Endodermal cell (in vitro differentiated cells): ENCODE results near the gene CEP76. TPM values are rescaled to one million over a fixed set of nuclear protein-coding genes. Genes with fewer than 3 reads are reported as not detected.
"Not testable (repeated sequence)": the region's sequence is repeated elsewhere in the genome, so short reads cannot be mapped to it uniquely, and the experiment has no call there.

Experiments used
- DNase-seq: peaks from one replicate; pipeline ENCODE4 v3.0.0-alpha.2; 2017
- H3K27ac ChIP-seq: 2 replicates; pipeline ENCODE4 v1.5.1; 2013; ENCODE audit warnings: mild to moderate bottlenecking, low read depth, low read length, moderate library complexity
- H3K27me3 ChIP-seq: 2 replicates; pipeline ENCODE4 v1.6.1; 2013; ENCODE audit warnings: mild to moderate bottlenecking, low read length, moderate library complexity; ENCODE audit not compliant: insufficient read depth, control insufficient read depth, poor library complexity, severe bottlenecking
- H3K36me3 ChIP-seq: 2 replicates; pipeline ENCODE4 v1.7.0; 2013; ENCODE audit warnings: mild to moderate bottlenecking, low read length, moderate library complexity; ENCODE audit not compliant: control insufficient read depth, insufficient read depth
- H3K4me1 ChIP-seq: one replicate; pipeline ENCODE4 v1.7.0; 2013; ENCODE audit warnings: low read length; ENCODE audit not compliant: control insufficient read depth, insufficient read depth
- H3K4me3 ChIP-seq: 2 replicates; pipeline ENCODE4 v1.5.1; 2013; ENCODE audit warnings: mild to moderate bottlenecking, low read length, moderate library complexity
- H3K9ac ChIP-seq: 2 replicates; pipeline ENCODE4 v1.6.1; 2013; ENCODE audit warnings: mild to moderate bottlenecking, low read length, moderate library complexity; ENCODE audit not compliant: poor library complexity, severe bottlenecking; ENCODE audit errors: extremely low read depth
- H3K9me3 ChIP-seq: 2 replicates; pipeline ENCODE4 v1.6.1; 2013; ENCODE audit warnings: mild to moderate bottlenecking, low read length, moderate library complexity; ENCODE audit not compliant: control insufficient read depth
- H3K27ac Mint-ChIP-seq: 2 replicates; pipeline ENCODE4 v1.8.0; 2020; ENCODE audit warnings: mixed read lengths
- H3K27me3 Mint-ChIP-seq: 2 replicates; pipeline ENCODE4 v1.8.0; 2021; ENCODE audit warnings: mild to moderate bottlenecking, mixed read lengths; ENCODE audit not compliant: insufficient read depth
- H3K36me3 Mint-ChIP-seq: 2 replicates; pipeline ENCODE4 v1.8.0; 2020; ENCODE audit warnings: low read depth, mixed read lengths
- H3K4me1 Mint-ChIP-seq: 2 replicates; pipeline ENCODE4 v1.8.0; 2020; ENCODE audit warnings: mixed read lengths
- H3K4me3 Mint-ChIP-seq: 2 replicates; pipeline ENCODE4 v1.8.0; 2020; ENCODE audit warnings: mild to moderate bottlenecking, moderate library complexity, mixed read lengths
- H3K9me3 Mint-ChIP-seq: 2 replicates; pipeline ENCODE4 v1.8.0; 2020; ENCODE audit warnings: mild to moderate bottlenecking, mixed read lengths
- CTCF ChIP-seq: fragments of 200-600 bp; sonication (generic); conservative IDR thresholded peaks from 2 replicates; pipeline ENCODE4 v1.5.0; 2021; ENCODE audit warnings: antibody characterized with exemption, mild to moderate bottlenecking
- WGBS, 2 experiments: methylation state at CpG; one replicate each; pipeline versions ENCODE4 v1.1.5 to v1.1.7; 2013; ENCODE audit warnings: missing lambda C conversion rate in 2 of 2, mixed read lengths in 1 of 2; ENCODE audit not compliant: insufficient coverage in 1 of 2, insufficient read length in 1 of 2; 5-methylcytosine and 5-hydroxymethylcytosine counted together
- total RNA-seq, 2 donors: library from RNA; stranded (reverse); fragmentation: NEBNext Ultra II Directional in 1 of 2; extraction: Animal tissue kit (Norgen Biotek cat#: 25700) in 1 of 2; gene quantifications; 2 replicates in 1 of 2; 3 replicates in 1 of 2; pipeline ENCODE4 v1.2.1, GENCODE V29; 2021

Gene CEP76
- total RNA-seq, 2 donors from 2014 or later, result 17.8 to 19.2 TPM

- no peak overlapping the region for H3K4me3 ChIP-seq
- H3K9me3 Mint-ChIP-seq, result peaks cover 15% of the 10 kb centered on the region
These were observed 73.5 kb downstream of the CEP76 start for GRCh38 chr18:12628706-12629702.

GRCh38 chr18:12627199-12627598 is 75.3 kb downstream of the CEP76 start:
- H3K27me3 Mint-ChIP-seq, H3K27ac ChIP-seq, H3K4me1 ChIP-seq, H3K4me3 Mint-ChIP-seq, H3K9me3 ChIP-seq, H3K36me3 ChIP-seq, H3K27ac Mint-ChIP-seq, H3K36me3 Mint-ChIP-seq, H3K9ac ChIP-seq, H3K27me3 ChIP-seq, H3K4me3 ChIP-seq, DNase-seq: not testable (repeated sequence)
- H3K9me3 Mint-ChIP-seq, result peaks cover 15% of the 10 kb centered on the region
- 98 to 100% methylated on average over 2 of the region's 3 CpGs for WGBS, 2 experiments
- peaks cover 11% of the 10 kb centered on the region for H3K4me1 Mint-ChIP-seq

More at GRCh38 chr18:12628706-12629702, 73.5 kb downstream of the CEP76 start:
- Histone ChIP-seq H3K4me1 (peaks cover 3% of the 10 kb centered on the region), H3K9me3 (no peaks in the 10 kb centered on the region), H3K27me3 (no peaks in the 10 kb centered on the region), H3K27ac (no peak overlapping the region), H3K36me3 (peaks cover 3% of the 10 kb centered on the region), H3K9ac (no peak overlapping the region)
- H3K4me3 Mint-ChIP-seq, result no peak overlapping the region
- no peaks in the 10 kb centered on the region for H3K27me3 Mint-ChIP-seq
- peaks cover 6% of the 10 kb centered on the region for H3K36me3 Mint-ChIP-seq
- peak overlapping the region; percentile 74 for H3K27ac Mint-ChIP-seq
- no peak for TF ChIP-seq CTCF
- no peak for DNase-seq
- H3K4me1 Mint-ChIP-seq, result peaks cover 11% of the 10 kb centered on the region
- 85 to 100% methylated on average over 2 of the region's 4 CpGs for WGBS, 2 experiments

- H3K9me3 ChIP-seq, result no peaks in the 10 kb centered on the region
- Mint-ChIP-seq H3K4me1 (peaks cover 7% of the 10 kb centered on the region), H3K4me3 (no peak overlapping the region), H3K9me3 (peaks cover 15% of the 10 kb centered on the region), H3K27ac (no peak overlapping the region), H3K27me3 (no peaks in the 10 kb centered on the region), H3K36me3 (peaks cover 8% of the 10 kb centered on the region)
- H3K4me1 ChIP-seq, result peaks cover 2% of the 10 kb centered on the region
- WGBS, 2 experiments, result 90 to 97% methylated on average over 3 to 4 of the region's 4 CpGs
- no peak overlapping the region for H3K4me3 ChIP-seq
- H3K9ac ChIP-seq, result no peak overlapping the region
- no peaks in the 10 kb centered on the region for H3K27me3 ChIP-seq
- TF ChIP-seq CTCF, result no peak
- DNase-seq, result no peak
- peaks cover 3% of the 10 kb centered on the region for H3K36me3 ChIP-seq
- H3K27ac ChIP-seq, result no peak overlapping the region
These were observed 77.3 kb downstream of the CEP76 start for GRCh38 chr18:12625241-12625640.

Other genes with a start within 250 kb of the CEP76 start
- 10 to 100 TPM; 14.2 to 17.2 TPM for gene SPIRE1, start 44.6 kb downstream of the CEP76 start, total RNA-seq
- gene PSMG2, start 319 bp upstream of the CEP76 start, total RNA-seq, result 10 to 100 TPM; 65.5 to 70.2 TPM
- 10 to 100 TPM; 47.3 to 48.5 TPM for gene PTPN2, start 181.5 kb upstream of the CEP76 start, total RNA-seq
- gene SEH1L, start 245.3 kb upstream of the CEP76 start, total RNA-seq, result 10 to 100 TPM; 58.4 to 63.0 TPM